HG02970 (cell line): Measurements from ENCODE around the gene KDM4B.
"Not testable (repeated sequence)": the region's sequence is repeated elsewhere in the genome, so short reads cannot be mapped to it uniquely, and the experiment has no call there.

Experiments used
- ATAC-seq: cut with Tn5 transposase; IDR thresholded peaks from one replicate; pipeline ENCODE4 v1.9.1; 2021; ENCODE audit warnings: mild to moderate bottlenecking, moderate library complexity, moderate number of reproducible peaks; ENCODE audit not compliant: unreplicated experiment, low FRiP score

The KDM4B gene

GRCh38 chr19:4966591-4966990 is 2.3 kb upstream of the KDM4B start:
- ATAC-seq: no peak

- no peak for ATAC-seq
Observed at GRCh38 chr19:4967738-4968461, 1.0 kb upstream of the KDM4B start.

GRCh38 chr19:4969292-4969771 is 419 bp downstream of the KDM4B start:
- no peak for ATAC-seq

GRCh38 chr19:4969772-4970531 is 1.0 kb downstream of the KDM4B start:
- ATAC-seq: no peak

- no peak for ATAC-seq
Observed at GRCh38 chr19:4970558-4971423, 1.9 kb downstream of the KDM4B start.

- no peak for ATAC-seq
Observed at GRCh38 chr19:4971424-4971793, 2.5 kb downstream of the KDM4B start.

- ATAC-seq: no peak
Observed at GRCh38 chr19:4971816-4972495, 3.0 kb downstream of the KDM4B start.

GRCh38 chr19:4972509-4973230 is 3.8 kb downstream of the KDM4B start:
- no peak for ATAC-seq

GRCh38 chr19:4974880-4975469 is 6.1 kb downstream of the KDM4B start:
- ATAC-seq: no peak

GRCh38 chr19:4975601-4976000 is 6.7 kb downstream of the KDM4B start:
- not testable (repeated sequence) for ATAC-seq

- no peak for ATAC-seq
Observed at GRCh38 chr19:4976401-4977298, 7.7 kb downstream of the KDM4B start.

- ATAC-seq: no peak
Observed at GRCh38 chr19:4977299-4978174, 8.6 kb downstream of the KDM4B start.

- no peak for ATAC-seq
Observed at GRCh38 chr19:4979211-4979807, 10.4 kb downstream of the KDM4B start.

- no peak for ATAC-seq
Observed at GRCh38 chr19:4980067-4980466, 11.2 kb downstream of the KDM4B start.

- no peak for ATAC-seq
Observed at GRCh38 chr19:4980838-4981680, 12.1 kb downstream of the KDM4B start.

GRCh38 chr19:4981681-4981958 is 12.7 kb downstream of the KDM4B start:
- ATAC-seq: no peak
